DMS 273 treated with DMSO at 0.1 percent for 48 hours (cell line): ENCODE results near the gene KIF18A.

Experiments
- DNase-seq: peaks from one replicate; lab custom pipeline; 2025; lab: John Stamatoyannopoulos, UW

The KIF18A gene

GRCh38 chr11:28043930-28044709, 63.8 kb downstream of the KIF18A start:
- no peak for DNase-seq

GRCh38 chr11:28040384-28040783, 67.6 kb downstream of the KIF18A start:
- no peak for DNase-seq

- no peak for DNase-seq
Observed at GRCh38 chr11:28038775-28039174, 69.2 kb downstream of the KIF18A start.

DNA sequence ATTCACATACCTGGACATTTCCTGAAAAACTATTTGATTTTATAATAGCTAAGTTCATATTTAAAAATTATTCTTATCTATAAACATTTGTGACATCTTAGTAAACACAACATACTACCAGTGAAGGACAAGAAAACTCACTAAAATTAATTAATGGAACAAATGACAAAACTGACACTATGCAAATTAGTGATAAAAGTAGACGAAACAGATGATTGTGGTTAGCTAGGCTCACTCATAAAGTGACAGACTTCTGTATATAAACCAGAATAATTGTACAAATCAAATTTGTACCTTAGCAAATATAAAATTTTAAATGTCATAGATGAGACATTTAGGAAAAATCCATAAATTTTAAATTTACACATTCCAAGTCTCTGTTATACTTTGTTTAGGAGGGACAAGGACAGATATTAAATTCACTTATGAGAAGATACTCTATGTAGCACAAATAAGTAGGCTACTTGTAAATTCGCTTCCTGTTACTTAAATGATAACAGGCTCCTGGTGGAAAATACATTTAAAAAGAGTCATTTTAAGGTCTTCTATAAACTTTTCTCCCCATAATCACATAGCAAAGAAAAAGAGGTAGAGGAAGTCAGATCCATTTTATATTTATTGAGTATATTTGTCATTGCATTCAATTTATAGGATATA, 81.2 kb downstream of the KIF18A start:
- no peak for DNase-seq

- DNase-seq, result no peak
Observed at GRCh38 chr11:28017816-28018215, 90.1 kb downstream of the KIF18A start.

- no peak for DNase-seq
Observed at GRCh38 chr11:28011813-28012212, 96.1 kb downstream of the KIF18A start.

DNA sequence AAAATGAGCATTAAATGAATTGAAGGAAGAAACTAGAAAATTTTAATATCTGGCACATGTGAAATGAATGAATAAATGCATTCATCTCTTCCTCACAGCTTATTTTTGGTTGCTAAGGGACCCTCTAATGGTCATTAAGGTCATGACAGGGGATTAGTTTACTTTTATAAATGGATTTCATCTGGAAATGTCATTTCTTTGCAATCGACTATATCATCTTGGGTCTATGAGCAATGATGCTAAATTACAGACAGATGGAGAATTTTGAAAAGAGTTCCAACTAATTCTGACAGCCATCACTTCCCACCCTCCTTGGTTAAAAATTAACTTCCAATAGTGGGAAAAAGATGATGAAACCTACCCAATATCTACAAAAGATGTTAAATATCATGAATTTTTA, 98.0 kb downstream of the KIF18A start:
- no peak for DNase-seq

- no peak for DNase-seq
Observed at GRCh38 chr11:28009388-28009787, 98.6 kb downstream of the KIF18A start.

DNA sequence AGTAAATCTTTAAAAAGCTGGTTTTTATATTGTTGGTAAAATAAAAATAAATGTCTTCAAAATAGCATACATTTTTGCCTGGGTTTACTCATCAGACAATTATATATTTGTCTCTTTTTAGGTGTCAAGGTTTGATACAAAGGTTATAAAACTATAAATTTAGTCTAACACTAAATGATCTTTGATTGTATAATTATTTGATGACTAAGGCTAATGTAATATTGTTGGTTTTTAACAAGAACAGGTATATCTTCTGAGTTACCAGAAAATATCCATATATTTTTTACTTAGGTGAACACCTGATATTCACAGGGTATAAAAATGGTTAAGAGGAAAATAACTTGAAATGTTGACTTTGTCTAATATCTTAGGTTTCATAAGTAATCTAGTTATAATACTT, 104.3 kb downstream of the KIF18A start:
- no peak for DNase-seq

DNA sequence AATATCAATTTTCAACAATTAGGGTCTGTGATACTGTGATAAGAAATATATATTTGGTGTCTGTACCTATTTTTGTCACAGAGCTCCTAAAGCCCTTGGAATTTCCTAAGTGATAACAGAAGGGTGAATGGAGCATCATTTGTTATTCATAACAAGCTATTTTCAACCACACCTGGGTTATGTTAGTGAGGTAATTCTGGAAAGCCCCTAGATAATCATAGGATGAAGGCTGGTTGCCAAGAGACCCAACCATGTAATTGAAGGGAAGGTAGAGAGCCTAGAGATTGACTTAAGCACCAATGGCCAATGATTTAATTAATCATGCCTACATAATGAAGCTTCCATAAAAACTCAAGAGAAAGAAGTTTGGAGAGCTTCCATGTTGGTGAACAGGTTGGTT, 109.4 kb downstream of the KIF18A start:
- no peak for DNase-seq

- DNase-seq, result no peak
Observed at GRCh38 chr11:27997344-27997743, 110.6 kb downstream of the KIF18A start.

- DNase-seq, result no peak
Observed at GRCh38 chr11:27996066-27996465, 111.9 kb downstream of the KIF18A start.

- DNase-seq, result no peak
Observed at GRCh38 chr11:27995083-27995482, 112.9 kb downstream of the KIF18A start.

- DNase-seq, result no peak
Observed at GRCh38 chr11:27991736-27992135, 116.2 kb downstream of the KIF18A start.

DNA sequence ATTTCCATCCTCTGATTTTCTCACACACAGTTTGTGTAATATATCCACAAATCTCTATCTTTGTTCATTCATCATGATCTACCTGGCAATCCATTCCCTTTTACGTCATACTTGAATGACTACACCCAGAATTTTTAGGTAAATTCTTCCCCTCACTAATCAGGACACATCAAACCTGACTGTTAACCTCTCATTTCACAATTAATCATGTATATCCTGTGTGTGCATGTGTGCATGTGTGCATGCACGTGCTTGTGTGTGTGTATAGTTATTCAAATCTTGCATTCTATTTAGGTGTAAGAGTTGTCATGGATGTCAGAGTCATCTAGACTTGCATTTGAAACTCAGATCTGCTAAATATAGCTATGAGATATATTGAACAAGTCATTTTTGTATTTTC, 130.4 kb downstream of the KIF18A start:
- DNase-seq, result no peak

DNA sequence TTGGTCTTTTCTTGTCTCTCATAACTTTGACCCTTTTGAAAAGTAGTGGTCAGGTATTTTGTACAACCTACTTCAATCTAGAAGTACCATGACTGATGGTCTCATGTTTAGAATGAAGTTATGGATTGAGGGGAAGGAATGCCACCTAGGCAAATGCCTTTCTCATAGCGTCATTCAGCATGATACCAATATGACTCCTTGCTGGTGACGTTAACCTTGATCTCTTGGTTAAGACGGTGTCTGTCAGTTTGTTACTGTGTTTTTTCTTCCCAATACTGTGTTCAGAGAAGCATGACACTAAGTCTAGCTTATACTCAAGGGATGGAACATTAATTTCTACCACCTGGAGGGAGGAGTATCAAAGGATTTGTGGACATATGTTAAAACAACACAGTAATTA, 130.9 kb downstream of the KIF18A start:
- no peak for DNase-seq

- DNase-seq, result no peak
Observed at GRCh38 chr11:27976262-27976661, 131.7 kb downstream of the KIF18A start.

- no peak for DNase-seq
Observed at GRCh38 chr11:27973851-27974536, 134.0 kb downstream of the KIF18A start.

- no peak for DNase-seq
Observed at GRCh38 chr11:27972522-27973170, 135.3 kb downstream of the KIF18A start.

DNA sequence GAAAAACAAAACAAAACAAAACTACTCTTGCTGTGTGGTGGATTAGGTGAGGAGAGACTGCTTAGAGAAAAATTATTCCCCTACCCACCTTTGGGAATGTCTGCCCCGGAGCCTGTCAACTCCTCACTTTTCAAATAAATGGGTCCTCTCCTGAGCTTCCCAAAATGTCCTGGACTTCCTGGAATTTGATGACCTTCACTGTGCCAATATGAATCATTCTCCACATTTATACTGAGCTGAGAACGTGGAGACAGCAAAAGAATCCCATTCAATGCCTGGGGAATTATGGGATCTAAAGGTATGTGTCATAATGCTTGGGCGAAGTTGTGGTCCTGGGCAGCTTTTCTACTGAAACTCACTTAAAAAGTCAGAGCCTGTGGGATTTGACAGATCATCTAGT, 136.8 kb downstream of the KIF18A start:
- DNase-seq, result no peak
